IPS DF 6.9 (cell line): ENCODE measurements around the gene BTK.

Experiments
- DNase-seq: peaks from one replicate; pipeline ENCODE4 v3.0.0-alpha.2; 2013; ENCODE audit warnings: low read depth, low spot score
- H3K27ac ChIP-seq: one replicate; pipeline ENCODE4 v1.5.1; 2013; ENCODE audit warnings: low read length, control low read depth
- H3K27me3 ChIP-seq: 2 replicates; pipeline ENCODE4 v1.6.1; 2013; ENCODE audit warnings: mild to moderate bottlenecking, low read length; ENCODE audit not compliant: control insufficient read depth, insufficient read depth
- H3K36me3 ChIP-seq: 2 replicates; pipeline ENCODE4 v1.6.1; 2013; ENCODE audit warnings: low read length; ENCODE audit not compliant: control insufficient read depth, insufficient read depth
- H3K4me1 ChIP-seq: 2 replicates; pipeline ENCODE4 v1.6.1; 2013; ENCODE audit warnings: low read length; ENCODE audit not compliant: control insufficient read depth, insufficient read depth
- H3K4me3 ChIP-seq: 2 replicates; pipeline ENCODE4 v1.5.1; 2013; ENCODE audit warnings: mild to moderate bottlenecking, low read length
- H3K9me3 ChIP-seq: 2 replicates; pipeline ENCODE4 v1.6.1; 2013; ENCODE audit warnings: low read length, inconsistent platforms; ENCODE audit not compliant: control insufficient read depth, insufficient read depth
- WGBS: extraction: QIAGEN DNeasy Blood & Tissue Kit; methylation state at CpG from one replicate; pipeline ENCODE4 v1.1.7; 2013; ENCODE audit warnings: mixed read lengths, missing lambda C conversion rate; ENCODE audit not compliant: insufficient read length, insufficient coverage; 5-methylcytosine and 5-hydroxymethylcytosine counted together

BTK gene

GRCh38 chrX:101394372-101394771 is 8.4 kb upstream of the BTK start:
- Histone ChIP-seq H3K27me3 (no peaks in the 10 kb centered on the region), H3K4me1 (no peaks in the 10 kb centered on the region), H3K36me3 (peaks cover 12% of the 10 kb centered on the region; the same call in 1 of the 2 replicates), H3K27ac (no peak overlapping the region), H3K4me3 (no peak overlapping the region), H3K9me3 (no peaks in the 10 kb centered on the region)
- no peak for DNase-seq

GRCh38 chrX:101393530-101394305 is 7.7 kb upstream of the BTK start:
- H3K4me3 ChIP-seq, result no peak overlapping the region
- no peaks in the 10 kb centered on the region for H3K4me1 ChIP-seq
- no peak overlapping the region for H3K27ac ChIP-seq
- H3K36me3 ChIP-seq, result peaks cover 12% of the 10 kb centered on the region; the same call in 1 of the 2 replicates
- no CpG with 5 or more reads among the region's 11 CpGs for WGBS
- no peaks in the 10 kb centered on the region for H3K9me3 ChIP-seq
- no peaks in the 10 kb centered on the region for H3K27me3 ChIP-seq
- no peak for DNase-seq

DNA sequence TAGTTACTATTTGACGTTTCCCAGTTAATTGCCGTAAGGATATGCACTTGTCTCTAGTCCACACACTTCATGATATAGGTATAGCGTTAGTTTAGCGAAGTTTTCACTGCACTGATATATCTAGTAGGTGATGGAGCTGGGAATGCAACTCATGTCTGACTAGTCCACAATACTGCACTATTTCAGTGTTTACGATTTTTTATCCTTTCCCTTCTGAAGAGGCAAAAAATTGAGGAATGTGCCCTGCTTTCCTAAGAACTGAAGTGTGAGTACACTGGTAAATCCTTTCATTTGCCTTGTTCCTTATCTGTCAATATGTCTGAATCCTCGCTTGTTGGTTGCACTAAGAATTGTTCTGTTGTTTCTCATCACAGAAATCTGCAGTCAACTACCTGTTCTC is 5.8 kb upstream of the BTK start:
- Histone ChIP-seq H3K4me3 (peak overlapping the region; percentile 98; the same call in 1 of the 2 replicates), H3K9me3 (no peaks in the 10 kb centered on the region), H3K4me1 (no peaks in the 10 kb centered on the region), H3K36me3 (peaks cover 12% of the 10 kb centered on the region; the same call in 1 of the 2 replicates), H3K27ac (no peak overlapping the region), H3K27me3 (no peaks in the 10 kb centered on the region)
- no peak for DNase-seq
- WGBS, result no CpG with 5 or more reads among the region's 6 CpGs

DNA sequence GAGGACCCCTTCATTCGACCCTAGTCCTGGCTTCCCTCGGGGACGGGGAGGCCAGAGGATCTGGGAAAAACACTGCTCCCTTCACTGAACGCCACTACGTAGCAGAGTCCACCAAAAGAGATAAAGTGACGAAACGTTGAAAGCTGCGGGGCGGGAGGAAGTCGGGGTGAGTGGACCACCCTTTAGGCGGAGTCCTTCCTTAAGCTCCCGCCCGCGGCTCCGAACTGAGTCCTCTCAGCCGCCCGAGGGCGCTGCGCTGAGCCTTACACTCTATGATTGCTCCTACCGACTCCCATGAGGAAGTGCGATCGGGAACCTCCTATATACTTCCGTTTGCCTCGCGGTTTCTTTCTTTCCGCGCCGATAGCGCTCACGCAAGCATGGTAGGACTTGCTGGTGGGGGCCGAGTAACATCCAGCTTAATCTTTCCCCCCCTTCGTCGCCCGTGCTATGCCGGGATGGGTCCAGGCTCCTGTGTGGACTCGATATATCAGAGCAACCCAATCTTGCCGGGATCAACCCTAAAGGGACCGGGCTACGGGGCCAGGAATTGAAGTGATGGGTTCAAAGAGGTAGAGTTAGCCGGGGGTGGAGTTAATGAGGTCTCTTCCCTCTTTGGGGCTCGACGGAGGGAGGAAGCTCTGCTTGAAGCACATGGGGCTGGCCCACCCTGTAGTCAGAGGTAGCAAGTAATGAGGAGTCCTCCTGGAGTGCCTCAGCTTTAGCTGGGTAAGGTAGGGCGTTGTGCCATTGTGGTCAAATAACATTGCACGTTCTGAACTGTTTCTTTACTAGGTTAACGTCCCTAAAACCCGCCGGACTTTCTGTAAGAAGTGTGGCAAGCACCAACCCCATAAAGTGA is 4.9 kb upstream of the BTK start, which contains the start of gene RPL36A:
TSS of gene RPL36A (plus strand) at position 348 of the 862 bp plus-strand sequence. CDS start at position 381, 33 bp downstream.
- Histone ChIP-seq H3K9me3 (no peaks in the 10 kb centered on the region), H3K27ac (no peak within 1 kb of the TSS), H3K27me3 (no peaks in the 10 kb centered on the region), H3K4me1 (no peaks in the 10 kb centered on the region), H3K36me3 (peaks cover 12% of the 10 kb centered on the region; the same call in 1 of the 2 replicates), H3K4me3 (peak within 1 kb of the TSS; percentile 98)
- DNase-seq, result peak; percentile 67
- no CpG with 5 or more reads among the region's 47 CpGs for WGBS

DNA sequence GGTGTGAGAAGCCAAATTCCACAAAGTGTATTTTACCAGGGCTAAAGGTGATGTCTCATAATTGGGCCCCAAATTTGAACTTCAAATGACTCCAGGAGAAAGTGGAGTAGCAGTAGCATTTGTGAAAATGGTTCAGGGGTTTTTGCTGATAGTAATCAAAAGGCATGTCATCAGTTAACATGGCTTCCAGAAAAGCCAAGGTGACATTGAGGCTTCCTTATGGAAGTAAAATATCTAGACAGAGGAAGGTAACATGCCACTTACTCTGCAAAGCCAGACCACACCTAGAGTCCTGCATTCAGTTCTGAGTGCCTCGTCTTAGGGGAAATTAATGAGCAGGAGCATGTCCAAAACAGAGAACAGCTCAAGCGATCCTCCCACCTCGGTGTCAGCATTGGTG is 2.6 kb upstream of the BTK start:
- WGBS, result no CpG with 5 or more reads among the region's 3 CpGs
- no peaks in the 10 kb centered on the region for H3K27me3 ChIP-seq
- no peak for DNase-seq
- no peak overlapping the region for H3K4me3 ChIP-seq
- H3K27ac ChIP-seq, result no peak overlapping the region
- peaks cover 12% of the 10 kb centered on the region; the same call in 1 of the 2 replicates for H3K36me3 ChIP-seq
- no peaks in the 10 kb centered on the region for H3K9me3 ChIP-seq
- no peaks in the 10 kb centered on the region for H3K4me1 ChIP-seq

DNA sequence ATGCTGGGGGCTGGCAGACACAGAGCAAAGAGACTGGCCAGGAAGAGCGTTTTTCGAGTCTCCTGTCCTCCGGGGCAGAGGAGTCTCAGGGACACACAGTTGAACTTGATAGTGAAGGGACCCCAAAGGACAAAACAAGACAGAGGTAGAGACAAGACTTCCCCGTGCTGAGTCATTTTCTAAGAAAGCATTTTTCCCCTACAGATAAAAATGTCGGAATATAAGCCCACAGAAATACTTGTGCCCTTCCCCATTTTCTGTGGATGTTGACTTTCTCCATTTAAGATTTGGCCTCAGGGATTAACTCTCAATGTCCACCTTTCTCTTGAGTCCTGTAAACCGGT is 523 bp upstream of the BTK start:
- WGBS, result no CpG with 5 or more reads among the region's 6 CpGs
- no peaks in the 10 kb centered on the region for H3K4me1 ChIP-seq
- H3K36me3 ChIP-seq, result peaks cover 3% of the 10 kb centered on the region; the same call in 1 of the 2 replicates
- no peak overlapping the region for H3K27ac ChIP-seq
- H3K4me3 ChIP-seq, result no peak overlapping the region
- no peaks in the 10 kb centered on the region for H3K27me3 ChIP-seq
- DNase-seq, result no peak
- H3K9me3 ChIP-seq, result no peaks in the 10 kb centered on the region

GRCh38 chrX:101385026-101385684 is 836 bp downstream of the BTK start:
- no peak overlapping the region for H3K27ac ChIP-seq
- DNase-seq, result no peak
- no peaks in the 10 kb centered on the region for H3K36me3 ChIP-seq
- no peaks in the 10 kb centered on the region for H3K4me1 ChIP-seq
- no CpG with 5 or more reads among the region's 7 CpGs for WGBS
- H3K4me3 ChIP-seq, result no peak overlapping the region
- H3K9me3 ChIP-seq, result no peaks in the 10 kb centered on the region
- no peaks in the 10 kb centered on the region for H3K27me3 ChIP-seq

DNA sequence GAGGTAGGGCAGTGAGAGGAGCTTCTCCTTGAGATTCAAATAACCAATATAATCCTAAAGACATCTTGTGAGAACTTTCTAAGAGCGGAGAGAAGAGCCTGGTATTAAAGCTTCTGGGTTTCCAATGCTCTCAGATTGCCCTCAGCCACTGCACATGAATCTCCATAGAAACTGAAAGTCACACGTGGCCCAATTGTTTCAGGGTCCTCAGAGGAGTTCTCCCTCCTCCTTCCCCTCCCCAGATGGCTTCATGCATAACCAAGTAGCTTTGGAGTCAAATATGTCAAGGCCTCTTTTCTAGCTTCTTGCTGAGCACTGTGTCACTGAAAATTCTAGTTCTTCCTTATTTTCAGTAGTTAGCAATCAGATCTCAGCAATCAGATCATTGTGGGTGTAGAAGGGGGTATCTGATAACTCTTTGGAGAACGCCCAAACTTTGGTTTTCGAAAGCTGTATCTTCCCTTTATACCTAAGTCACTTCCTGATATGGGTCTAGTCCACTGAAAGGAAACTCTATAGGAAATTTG is 2.2 kb downstream of the BTK start:
- H3K27ac ChIP-seq, result no peak overlapping the region
- no peaks in the 10 kb centered on the region for H3K27me3 ChIP-seq
- H3K36me3 ChIP-seq, result no peaks in the 10 kb centered on the region
- H3K4me1 ChIP-seq, result no peaks in the 10 kb centered on the region
- H3K9me3 ChIP-seq, result no peaks in the 10 kb centered on the region
- no CpG with 5 or more reads among the region's 4 CpGs for WGBS
- no peak for DNase-seq
- H3K4me3 ChIP-seq, result no peak overlapping the region

DNA sequence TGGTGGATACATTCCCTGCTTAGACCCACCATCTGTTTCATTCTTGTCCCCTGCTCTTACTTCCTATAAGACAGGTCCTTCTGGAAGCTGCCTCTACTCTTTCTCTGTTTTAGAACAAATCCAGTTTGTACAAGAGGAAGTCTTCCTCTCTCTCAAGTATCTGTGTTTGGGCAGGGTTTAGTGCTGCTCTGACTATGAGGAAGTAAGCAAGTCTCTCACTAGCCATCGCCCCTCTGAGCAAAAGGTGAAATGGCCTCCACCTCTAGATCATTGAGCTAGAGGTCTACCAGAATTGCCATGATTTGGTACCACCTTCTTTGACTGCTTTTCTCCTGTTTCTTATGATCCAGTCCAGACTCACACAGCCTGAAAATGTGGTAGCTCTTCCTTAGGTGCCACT is 8.4 kb downstream of the BTK start:
- no peak overlapping the region for H3K4me3 ChIP-seq
- H3K9me3 ChIP-seq, result no peaks in the 10 kb centered on the region
- no CpG with 5 or more reads among the region's 1 CpG for WGBS
- H3K27me3 ChIP-seq, result no peaks in the 10 kb centered on the region
- no peak for DNase-seq
- no peaks in the 10 kb centered on the region for H3K4me1 ChIP-seq
- no peaks in the 10 kb centered on the region for H3K36me3 ChIP-seq
- no peak overlapping the region for H3K27ac ChIP-seq

GRCh38 chrX:101370888-101371504 is 15.0 kb downstream of the BTK start:
- DNase-seq, result no peak
- H3K9me3 ChIP-seq, result no peaks in the 10 kb centered on the region
- no CpG with 5 or more reads among the region's 3 CpGs for WGBS
- no peaks in the 10 kb centered on the region for H3K4me1 ChIP-seq
- H3K27me3 ChIP-seq, result no peaks in the 10 kb centered on the region
- no peak overlapping the region for H3K4me3 ChIP-seq
- no peak overlapping the region for H3K27ac ChIP-seq
- no peaks in the 10 kb centered on the region for H3K36me3 ChIP-seq
